HEK293T (cell line): Measurements from ENCODE around the gene ATG9B.

Experiments used
- ARNT ChIP-seq: fragments of 450-650 bp; IDR thresholded peaks from 2 replicates; pipeline ENCODE4 v1.6.1; 2017; ENCODE audit warnings: mild to moderate bottlenecking
- BHLHE40 ChIP-seq: fragments of 450-650 bp; IDR thresholded peaks from 2 replicates; pipeline ENCODE4 v1.6.1; 2016; ENCODE audit warnings: mild to moderate bottlenecking, moderate library complexity, borderline replicate concordance
- CTBP1 ChIP-seq: fragments of 450-650 bp; IDR thresholded peaks from 2 replicates; pipeline ENCODE4 v1.6.1; 2016; ENCODE audit warnings: borderline replicate concordance
- FOXA1 ChIP-seq: fragments of 450-650 bp; IDR thresholded peaks from 2 replicates; pipeline ENCODE4 v1.6.1; 2016; ENCODE audit warnings: mild to moderate bottlenecking
- FOXK2 ChIP-seq: fragments of 450-650 bp; IDR thresholded peaks from 2 replicates; pipeline ENCODE4 v1.6.1; 2016; ENCODE audit warnings: mild to moderate bottlenecking
- FOXM1 ChIP-seq: fragments of 450-650 bp; IDR thresholded peaks from 2 replicates; pipeline ENCODE4 v1.6.1; 2017; ENCODE audit warnings: mild to moderate bottlenecking, borderline replicate concordance
- HDGF ChIP-seq: fragments of 450-650 bp; IDR thresholded peaks from 2 replicates; pipeline ENCODE4 v1.6.1; 2017; ENCODE audit warnings: antibody characterized with exemption, borderline replicate concordance
- L3MBTL2 ChIP-seq: fragments of 450-650 bp; conservative IDR thresholded peaks from 2 replicates; pipeline ENCODE4 v1.6.1; 2016; ENCODE audit warnings: mild to moderate bottlenecking
- NFRKB ChIP-seq: fragments of 450-650 bp; IDR thresholded peaks from 2 replicates; pipeline ENCODE4 v1.6.1; 2016; ENCODE audit warnings: mild to moderate bottlenecking, moderate library complexity
- SP1 ChIP-seq: fragments of 450-650 bp; IDR thresholded peaks from 2 replicates; pipeline ENCODE4 v1.6.1; 2017
- ZNF384 ChIP-seq: fragments of 450-650 bp; IDR thresholded peaks from 2 replicates; pipeline ENCODE4 v1.6.1; 2016
- TF ChIP-seq, protein P1 (sequence below): fragments of 450-650 bp; IDR thresholded peaks from 2 replicates; pipeline ENCODE4 v1.6.1; 2016

DNA sequence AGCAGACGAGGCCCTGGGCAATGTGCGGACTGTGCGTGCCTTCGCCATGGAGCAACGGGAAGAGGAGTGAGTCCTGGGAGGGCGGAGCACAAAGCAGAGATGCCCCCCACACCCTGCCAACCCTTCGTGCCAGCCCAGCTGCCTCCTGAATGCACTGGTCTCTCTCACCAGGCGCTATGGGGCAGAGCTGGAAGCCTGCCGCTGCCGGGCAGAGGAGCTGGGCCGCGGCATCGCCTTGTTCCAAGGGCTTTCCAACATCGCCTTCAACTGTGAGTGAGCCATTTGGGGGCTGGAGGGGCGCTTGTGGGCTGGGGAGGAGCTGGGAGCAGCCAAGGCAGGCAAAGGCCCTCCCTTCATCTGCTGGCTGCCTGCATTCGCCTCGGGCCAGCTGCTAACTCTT, 11.6 kb upstream of the ATG9B start:
- TF ChIP-seq ARNT (no peak), SP1 (no peak), NFRKB (no peak), FOXK2 (no peak), FOXA1 (no peak), L3MBTL2 (no peak), BHLHE40 (no peak), CTBP1 (no peak), FOXM1 (no peak), HDGF (no peak), ZNF384 (no peak)
- TF ChIP-seq, protein P1, sequence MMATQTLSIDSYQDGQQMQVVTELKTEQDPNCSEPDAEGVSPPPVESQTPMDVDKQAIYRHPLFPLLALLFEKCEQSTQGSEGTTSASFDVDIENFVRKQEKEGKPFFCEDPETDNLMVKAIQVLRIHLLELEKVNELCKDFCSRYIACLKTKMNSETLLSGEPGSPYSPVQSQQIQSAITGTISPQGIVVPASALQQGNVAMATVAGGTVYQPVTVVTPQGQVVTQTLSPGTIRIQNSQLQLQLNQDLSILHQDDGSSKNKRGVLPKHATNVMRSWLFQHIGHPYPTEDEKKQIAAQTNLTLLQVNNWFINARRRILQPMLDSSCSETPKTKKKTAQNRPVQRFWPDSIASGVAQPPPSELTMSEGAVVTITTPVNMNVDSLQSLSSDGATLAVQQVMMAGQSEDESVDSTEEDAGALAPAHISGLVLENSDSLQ, result no peak
